GM23248 (cell line): ENCODE results near the gene PCMT1. TPM values are rescaled to one million over a fixed set of nuclear protein-coding genes. Genes with fewer than 3 reads are reported as not detected.

Experiments
- DNase-seq: peaks from one replicate; pipeline ENCODE4 v3.0.0-alpha.2; 2015
- H2AFZ ChIP-seq: fragments of 200-600 bp; sonication (generic); 2 replicates; pipeline ENCODE4 v1.6.1; 2016; ENCODE audit warnings: antibody characterized with exemption
- H3F3A ChIP-seq: fragments of 200-600 bp; sonication (generic); 2 replicates; pipeline ENCODE4 v1.6.1; 2016; ENCODE audit warnings: mild to moderate bottlenecking, antibody characterized with exemption, mixed run types; ENCODE audit not compliant: insufficient read depth
- H3K27ac ChIP-seq: fragments of 200-600 bp; sonication (generic); 2 replicates; pipeline ENCODE4 v1.5.1; 2016; ENCODE audit warnings: mild to moderate bottlenecking
- H3K27me3 ChIP-seq: fragments of 200-600 bp; sonication (generic); replicated peaks from 2 replicates; pipeline ENCODE4 v1.6.1; 2016; ENCODE audit warnings: mild to moderate bottlenecking; ENCODE audit not compliant: insufficient read depth
- H3K36me3 ChIP-seq: fragments of 200-600 bp; sonication (generic); 2 replicates; pipeline ENCODE4 v1.6.1; 2016; ENCODE audit warnings: low read depth, mild to moderate bottlenecking
- H3K4me1 ChIP-seq: fragments of 200-600 bp; sonication (generic); 2 replicates; pipeline ENCODE4 v1.6.1; 2016; ENCODE audit warnings: mild to moderate bottlenecking; ENCODE audit not compliant: insufficient read depth
- H3K4me2 ChIP-seq: fragments of 200-600 bp; sonication (generic); one replicate; pipeline ENCODE4 v1.6.1; 2016; ENCODE audit warnings: mild to moderate bottlenecking; ENCODE audit not compliant: unreplicated experiment
- H3K4me3 ChIP-seq: fragments of 200-600 bp; sonication (generic); 2 replicates; pipeline ENCODE4 v1.5.1; 2016; ENCODE audit warnings: mild to moderate bottlenecking
- H3K79me2 ChIP-seq: fragments of 200-600 bp; sonication (generic); 2 replicates; pipeline ENCODE4 v1.6.1; 2016; ENCODE audit warnings: mild to moderate bottlenecking; ENCODE audit not compliant: insufficient read depth
- H3K9ac ChIP-seq: fragments of 200-600 bp; sonication (generic); 2 replicates; pipeline ENCODE4 v1.6.1; 2016; ENCODE audit warnings: mild to moderate bottlenecking
- H3K9me2 ChIP-seq: fragments of 200-600 bp; sonication (generic); 2 replicates; pipeline ENCODE4 v1.6.1; 2016; ENCODE audit warnings: mixed run types, mild to moderate bottlenecking, moderate library complexity; ENCODE audit not compliant: insufficient read depth
- H3K9me3 ChIP-seq: fragments of 200-600 bp; sonication (generic); one replicate; pipeline ENCODE4 v1.6.1; 2017; ENCODE audit warnings: low read depth
- H4K20me1 ChIP-seq: fragments of 200-600 bp; sonication (generic); 2 replicates; pipeline ENCODE4 v1.6.0; 2016; ENCODE audit not compliant: insufficient read depth
- EZH2 ChIP-seq: fragments of 200-600 bp; sonication (generic); IDR thresholded peaks from 2 replicates; pipeline ENCODE4 v1.6.1; 2018; ENCODE audit warnings: antibody characterized with exemption, mild to moderate bottlenecking; ENCODE audit not compliant: insufficient read depth, poor library complexity, severe bottlenecking
- EZH2phosphoT487 ChIP-seq: fragments of 200-600 bp; sonication (generic); IDR thresholded peaks from 2 replicates; pipeline ENCODE4 v1.6.1; 2018; ENCODE audit warnings: antibody characterized with exemption, moderate library complexity, mild to moderate bottlenecking, low read depth; ENCODE audit not compliant: insufficient read depth
- WGBS, 2 experiments: methylation state at CpG; one replicate each; pipeline ENCODE4 v1.1.6; 2015 to 2017; ENCODE audit warnings: low lambda C conversion rate in 2 of 2, low coverage in 1 of 2; ENCODE audit errors: missing lambda C conversion rate in 2 of 2; 5-methylcytosine and 5-hydroxymethylcytosine counted together
- in situ Hi-C: fragments of 300-500 bp; cut with MboI; formaldehyde crosslinking; loops from 2 replicates; pipeline ENCODE4 v1.15.0; 2020
- polyA plus RNA-seq: library from polyadenylated mRNA; unstranded; fragments of >200 nt; fragmentation: Nextera tagmentation; extraction: Ambion mirVana; gene quantifications from 2 replicates; pipeline ENCODE4 v1.2.1, GENCODE V29; 2016
- total RNA-seq: library from RNA; depleted of rRNA; stranded (reverse); fragments of >200 nt; shearing (Covaris generic); gene quantifications from 2 replicates; pipeline ENCODE4 v1.2.3, GENCODE V29; 2014

Gene PCMT1
- total and polyA plus RNA-seq, 2 experiments from 2014 or later: 165 to 184 TPM

- Histone ChIP-seq H3F3A (peaks cover 19% of the 10 kb centered on the region), H3K4me3 (peak overlapping the region; percentile 91), H3K9me3 (no peaks in the 10 kb centered on the region), H3K4me2 (peak overlapping the region; percentile 98), H3K4me1 (peaks cover 15% of the 10 kb centered on the region), H3K9me2 (no peaks in the 10 kb centered on the region), H3K27ac (peak overlapping the region; percentile 98), H4K20me1 (no peaks in the 10 kb centered on the region), H3K79me2 (peaks cover 70% of the 10 kb centered on the region), H2AFZ (no peak overlapping the region), H3K27me3 (no peaks in the 10 kb centered on the region), H3K9ac (peak overlapping the region; percentile 99), H3K36me3 (no peaks in the 10 kb centered on the region)
- peak; percentile 55 for DNase-seq
- WGBS, 2 experiments: 1 to 2% methylated on average over 8 of the region's 8 CpGs
- TF ChIP-seq EZH2 (no peak), EZH2phosphoT487 (no peak)
- in situ Hi-C loops: no loop called here
These were observed 33.2 kb upstream of the PCMT1 start for GRCh38 chr6:149716181-149716963.

GRCh38 chr6:149717255-149717587 is 32.3 kb upstream of the PCMT1 start:
- Histone ChIP-seq H3K9me2 (no peaks in the 10 kb centered on the region), H2AFZ (peak overlapping the region; percentile 97), H3K36me3 (no peaks in the 10 kb centered on the region), H3K27me3 (no peaks in the 10 kb centered on the region), H3K9ac (peak overlapping the region; percentile 99), H3K9me3 (no peaks in the 10 kb centered on the region), H3K27ac (peak overlapping the region; percentile 98), H3K79me2 (peaks cover 62% of the 10 kb centered on the region), H3K4me2 (peak overlapping the region; percentile 98), H3F3A (peaks cover 19% of the 10 kb centered on the region), H3K4me1 (peaks cover 15% of the 10 kb centered on the region), H4K20me1 (no peaks in the 10 kb centered on the region), H3K4me3 (peak overlapping the region; percentile 91)
- in situ Hi-C loops: no loop called here
- TF ChIP-seq EZH2 (no peak), EZH2phosphoT487 (no peak)
- no peak for DNase-seq
- 1 to 2% methylated on average over 9 of the region's 9 CpGs for WGBS, 2 experiments

GRCh38 chr6:149717588-149718458 is 31.7 kb upstream of the PCMT1 start, which contains the start of gene LATS1:
LATS1 (minus strand) TSS chr6:149718101; CDS start chr6:149702126, 15,975 bp downstream.
- DNase-seq: peak; percentile 95
- Histone ChIP-seq H3K36me3 (peaks cover 4% of the 10 kb centered on the region; the same call in 1 of the 2 replicates), H3K4me2 (peak within 1 kb of the TSS; percentile 98), H2AFZ (peak within 1 kb of the TSS; percentile 97), H3K9ac (peak within 1 kb of the TSS; percentile 99), H3K9me3 (no peaks in the 10 kb centered on the region), H3K27me3 (no peaks in the 10 kb centered on the region), H3K27ac (peak within 1 kb of the TSS; percentile 98), H3K79me2 (peaks cover 56% of the 10 kb centered on the region), H3K4me3 (peak within 1 kb of the TSS; percentile 91), H3K9me2 (no peaks in the 10 kb centered on the region), H4K20me1 (no peaks in the 10 kb centered on the region), H3K4me1 (peaks cover 15% of the 10 kb centered on the region), H3F3A (peaks cover 19% of the 10 kb centered on the region)
- TF ChIP-seq EZH2phosphoT487: no peak
- no peak for TF ChIP-seq EZH2
- WGBS, 2 experiments: 1% methylated on average over 66 to 78 of the region's 82 CpGs
- in situ Hi-C loops: no loop called here

- Histone ChIP-seq H3K9ac (no peak overlapping the region), H3K79me2 (peaks cover 39% of the 10 kb centered on the region), H3K4me2 (no peak overlapping the region), H3K36me3 (peaks cover 4% of the 10 kb centered on the region; the same call in 1 of the 2 replicates), H2AFZ (no peak overlapping the region), H3K9me3 (no peaks in the 10 kb centered on the region), H3K27me3 (no peaks in the 10 kb centered on the region), H3K9me2 (no peaks in the 10 kb centered on the region), H3K4me1 (peaks cover 19% of the 10 kb centered on the region), H3K27ac (no peak overlapping the region), H4K20me1 (no peaks in the 10 kb centered on the region), H3K4me3 (no peak overlapping the region), H3F3A (peaks cover 26% of the 10 kb centered on the region)
- WGBS, 2 experiments: 98% methylated on average over 3 of the region's 3 CpGs
- TF ChIP-seq EZH2phosphoT487: no peak
- no peak for TF ChIP-seq EZH2
- DNase-seq: no peak
- in situ Hi-C loops: no loop called here
These were observed 30.0 kb upstream of the PCMT1 start for GRCh38 chr6:149719531-149719930.
